HTR-8/SVneo (cell line): ENCODE data around the gene GAS2L1.

Experiments used
- DNase-seq: peaks from one replicate; pipeline ENCODE4 v3.0.0; 2011; ENCODE audit warnings: low spot score, mixed read lengths; ENCODE audit not compliant: insufficient read length
- FAIRE-seq: peaks from 2 replicates; lab custom pipeline; 2011; peaks lifted over from hg19 to GRCh38; lab: Jason Lieb, UNC

Gene GAS2L1

DNA sequence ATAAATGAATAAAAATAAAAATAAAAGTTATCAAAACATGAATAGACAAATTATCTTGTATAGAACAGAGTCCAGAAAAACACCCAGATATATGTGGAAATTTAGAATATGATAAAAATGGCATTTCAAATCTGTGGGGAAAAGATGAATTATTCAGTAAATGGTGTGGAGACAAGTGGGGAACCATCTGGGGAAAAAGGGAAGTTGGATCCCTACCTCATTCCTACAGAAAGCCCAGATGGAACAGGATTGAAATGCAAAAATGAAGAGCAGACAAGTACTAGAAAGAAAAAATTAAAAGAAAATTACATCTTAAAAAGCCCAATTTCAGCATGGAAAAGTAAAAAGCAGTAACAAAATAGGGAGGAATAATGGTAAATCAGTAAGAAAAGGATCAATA, 17.2 kb downstream of the GAS2L1 start:
- FAIRE-seq (no peak), DNase-seq (no peak)

DNA sequence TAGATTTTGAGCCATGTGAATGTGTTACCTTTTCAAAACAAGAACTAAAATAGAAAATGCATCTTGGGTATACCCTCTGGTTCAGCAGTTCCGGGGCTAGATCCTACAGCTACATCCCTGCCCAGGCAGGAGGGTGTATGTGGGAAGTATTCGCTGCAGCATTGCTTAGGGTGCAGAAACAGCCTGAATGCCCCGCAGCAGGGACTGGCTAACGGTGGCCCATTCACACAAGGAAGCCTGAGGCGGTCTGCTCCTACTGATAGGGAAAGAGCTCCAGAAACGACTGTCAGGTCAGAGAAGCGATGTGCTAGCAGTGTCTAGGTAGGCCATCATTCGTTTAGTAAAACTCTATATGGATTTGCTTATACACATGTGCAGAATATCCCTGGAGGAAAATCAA, 18.9 kb downstream of the GAS2L1 start:
- DNase-seq (no peak), FAIRE-seq (no peak)

DNA sequence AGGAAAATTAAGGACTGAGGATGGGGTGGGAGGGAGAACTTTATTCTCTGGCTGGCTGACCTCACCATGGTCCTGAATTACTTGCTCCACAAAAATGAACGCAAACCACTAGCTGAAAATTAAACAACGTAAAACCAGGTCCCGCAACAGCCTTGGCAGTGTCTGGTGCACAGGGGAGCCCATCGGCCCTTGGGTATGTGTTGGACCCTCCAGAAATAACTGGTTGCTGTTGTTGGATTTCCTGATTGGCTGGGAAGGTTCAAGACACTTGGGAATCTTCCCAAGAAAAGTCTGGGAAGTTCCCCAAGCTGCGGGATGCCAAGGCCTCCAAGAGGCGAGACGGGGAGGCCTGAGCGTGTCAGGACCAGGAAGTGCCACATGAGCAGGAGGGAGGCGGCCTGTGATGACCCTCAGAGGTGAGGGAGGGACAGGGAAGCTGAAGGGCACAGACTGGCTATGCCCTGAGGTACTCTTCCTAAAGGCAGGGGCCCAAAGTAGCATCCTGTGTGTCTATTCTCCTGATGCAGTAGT, 19.4 kb downstream of the GAS2L1 start:
- no peak for FAIRE-seq
- DNase-seq, result no peak

DNA sequence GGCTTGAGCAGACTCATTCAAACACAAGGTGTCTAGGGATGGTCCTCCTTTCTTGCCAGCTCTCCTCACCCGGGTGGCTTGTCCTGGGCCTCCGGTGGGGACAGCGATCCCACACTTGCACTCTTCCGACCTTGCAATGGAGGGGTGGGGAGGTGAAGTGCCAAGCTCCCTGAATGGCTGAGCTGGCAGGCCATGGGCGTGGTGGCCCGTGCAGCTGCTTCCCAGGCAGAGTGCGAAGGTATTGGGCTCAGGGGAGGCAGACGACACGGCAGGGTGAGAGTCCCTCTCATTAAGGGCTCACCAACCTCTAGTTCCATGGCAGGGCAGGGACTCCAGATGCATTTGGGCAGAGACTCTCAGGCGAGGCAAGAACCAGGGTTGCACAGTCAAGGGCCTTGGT, 20.0 kb downstream of the GAS2L1 start:
- FAIRE-seq (no peak), DNase-seq (no peak)

DNA sequence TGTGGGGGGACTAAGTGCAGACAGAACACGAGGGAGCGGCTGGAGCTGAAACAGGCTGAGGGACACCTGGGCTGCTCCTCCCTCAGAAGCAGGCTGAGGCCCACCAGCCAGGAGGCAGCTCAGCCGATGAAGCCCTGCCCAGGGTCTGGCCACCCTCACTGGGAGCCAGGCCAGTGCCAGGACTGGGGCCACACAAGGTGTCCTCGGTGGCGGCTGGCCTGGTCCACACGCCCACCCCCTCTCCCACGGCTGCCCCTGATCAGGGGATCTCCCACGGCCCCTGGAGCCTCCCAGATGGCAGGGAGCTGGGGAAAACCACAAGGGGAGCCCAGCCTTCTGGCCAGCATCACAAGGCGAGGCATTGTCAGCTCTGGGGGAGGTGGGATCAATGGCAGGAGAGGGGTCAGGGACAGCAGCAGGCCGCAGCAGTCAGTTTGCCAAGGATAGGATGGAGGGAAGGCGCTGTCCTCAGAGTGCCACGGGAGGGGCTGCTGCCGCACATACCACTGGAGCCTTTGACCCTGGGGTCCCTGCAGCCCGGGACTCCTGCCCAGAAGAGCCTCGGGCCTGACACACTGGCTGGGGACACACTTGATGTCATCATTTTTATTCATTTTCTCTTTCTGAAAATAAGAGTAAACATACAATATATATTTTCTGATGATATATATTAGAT, 20.8 kb downstream of the GAS2L1 start:
- DNase-seq, result no peak
- no peak for FAIRE-seq

DNA sequence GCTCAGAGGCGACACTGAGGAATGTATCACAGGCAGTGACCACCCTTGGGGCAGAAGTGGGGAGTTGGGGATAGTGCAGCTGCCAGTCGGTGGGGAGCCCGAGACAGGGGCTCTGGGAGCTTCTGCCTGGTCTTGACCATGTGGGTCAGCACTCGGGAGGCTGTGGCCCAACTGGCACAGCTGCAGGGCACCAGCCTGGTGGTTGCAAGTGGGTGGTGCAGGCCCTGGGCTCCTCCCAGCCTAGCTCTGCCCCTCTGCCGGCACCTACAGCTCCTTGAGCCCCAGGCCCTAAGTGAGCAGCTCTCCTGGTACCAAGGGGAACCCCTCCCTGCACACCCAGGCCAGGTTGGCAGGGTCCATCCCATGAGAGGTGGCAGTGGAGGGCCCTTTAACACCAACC, 21.6 kb downstream of the GAS2L1 start:
- FAIRE-seq (no peak), DNase-seq (no peak)

DNA sequence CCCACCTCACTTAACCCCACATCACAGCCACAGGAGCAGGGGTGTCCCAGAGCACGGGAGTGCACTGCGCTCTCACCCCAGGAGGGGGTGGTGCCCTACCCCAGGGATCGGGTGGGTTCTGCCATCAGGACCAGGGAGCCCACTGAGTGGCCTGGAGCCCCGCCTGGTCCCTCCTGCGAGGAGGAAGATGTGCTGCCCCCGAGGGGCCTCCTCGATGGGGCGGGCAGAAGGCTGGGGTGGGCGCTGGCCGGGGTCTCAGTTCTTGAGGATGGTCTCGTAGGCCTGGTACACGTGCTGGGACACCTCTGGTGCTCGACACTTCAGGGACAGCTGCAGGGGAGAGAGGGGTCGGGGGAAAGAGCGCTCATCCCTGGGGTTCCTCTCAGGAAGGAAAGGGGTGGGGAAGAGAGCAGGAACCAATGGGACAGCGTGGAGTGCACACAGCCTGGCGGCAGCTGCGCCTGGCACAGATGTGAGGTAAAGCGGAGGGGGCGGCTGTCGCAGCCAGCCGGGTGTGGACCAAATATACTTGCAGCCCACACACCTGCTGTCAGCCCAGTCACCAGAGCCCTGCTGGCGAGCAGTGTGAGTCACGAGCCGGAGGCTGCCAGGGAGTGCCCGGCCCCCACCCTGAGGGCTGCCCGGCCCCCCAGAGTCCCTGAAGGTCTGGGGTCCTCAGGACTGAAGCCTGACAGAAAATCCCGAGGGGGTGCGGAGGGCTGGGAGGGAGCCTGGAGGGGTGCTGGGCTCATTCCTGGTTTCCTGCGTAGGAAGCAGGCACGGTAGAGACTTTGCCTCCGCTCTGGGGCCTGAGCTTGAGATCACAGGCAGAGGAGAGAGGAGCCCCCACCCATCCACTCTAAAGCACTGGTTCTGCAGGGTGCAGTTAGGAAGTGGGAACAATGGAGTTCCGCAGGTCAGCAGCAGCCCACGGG, 22.4 kb downstream of the GAS2L1 start:
- FAIRE-seq, result no peak
- DNase-seq, result no peak

DNA sequence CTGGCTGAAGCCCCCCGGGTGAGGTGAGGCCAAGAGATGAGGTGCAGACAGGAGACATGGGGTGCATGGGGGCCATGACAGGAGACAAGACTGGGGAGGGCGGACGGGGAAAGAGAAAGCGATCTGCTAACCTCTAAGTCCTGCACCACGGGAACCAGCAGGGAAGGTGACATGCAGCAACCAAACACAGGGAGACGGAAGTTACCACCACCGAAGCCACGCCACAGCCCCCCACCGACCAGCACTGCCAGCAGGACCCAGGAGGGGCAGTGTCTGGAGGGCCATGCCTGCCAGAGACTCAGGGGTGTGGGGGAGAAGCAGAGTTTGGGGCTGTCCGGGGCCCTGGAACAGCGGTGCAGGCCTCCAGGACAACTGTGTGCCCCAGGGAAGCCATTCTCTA, 23.1 kb downstream of the GAS2L1 start:
- no peak for FAIRE-seq

DNA sequence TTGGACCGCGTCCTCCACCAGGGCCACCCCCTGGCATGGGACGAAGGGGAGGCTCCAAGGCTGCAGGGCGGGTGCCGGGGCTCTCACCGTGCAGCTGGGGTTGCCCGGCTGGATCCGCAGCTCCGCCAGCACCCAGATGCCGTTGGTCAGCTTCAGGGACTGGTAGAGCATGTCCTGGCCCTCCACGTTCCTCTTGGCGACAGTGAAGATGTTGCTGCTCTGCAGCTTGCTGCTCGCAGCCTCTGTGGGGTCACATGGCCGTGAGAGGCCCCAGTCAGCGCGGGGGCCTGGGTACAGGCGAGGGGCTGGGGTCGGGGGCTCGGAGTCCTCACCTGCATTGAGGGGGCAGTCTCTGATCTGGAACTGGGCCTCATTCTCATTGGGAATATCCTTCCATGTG, 23.8 kb downstream of the GAS2L1 start:
- DNase-seq (no peak), FAIRE-seq (no peak)

More for the DNA sequence above, 23.1 kb downstream of the GAS2L1 start:
- DNase-seq, result no peak

DNA sequence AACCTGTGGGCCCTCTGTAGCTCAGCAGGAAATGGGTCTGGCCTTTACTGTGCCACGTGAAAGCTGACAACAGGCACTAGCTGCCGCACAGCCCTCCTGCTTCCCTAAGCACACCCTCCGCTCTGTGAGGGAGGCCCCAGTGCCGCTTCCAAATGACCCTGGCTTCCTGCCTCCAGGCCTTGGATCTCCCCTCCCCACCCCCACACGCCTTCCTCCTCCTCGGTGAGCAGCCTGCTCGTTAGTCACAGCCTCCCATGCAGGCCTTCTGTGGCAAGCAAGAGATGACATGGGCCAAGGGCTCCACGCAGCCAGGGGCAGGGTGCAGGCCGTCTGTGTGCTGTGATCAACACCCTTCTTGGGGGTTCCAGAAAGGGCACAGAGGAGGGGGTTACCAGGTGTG, 24.3 kb downstream of the GAS2L1 start:
- FAIRE-seq, result no peak
- DNase-seq, result no peak

DNA sequence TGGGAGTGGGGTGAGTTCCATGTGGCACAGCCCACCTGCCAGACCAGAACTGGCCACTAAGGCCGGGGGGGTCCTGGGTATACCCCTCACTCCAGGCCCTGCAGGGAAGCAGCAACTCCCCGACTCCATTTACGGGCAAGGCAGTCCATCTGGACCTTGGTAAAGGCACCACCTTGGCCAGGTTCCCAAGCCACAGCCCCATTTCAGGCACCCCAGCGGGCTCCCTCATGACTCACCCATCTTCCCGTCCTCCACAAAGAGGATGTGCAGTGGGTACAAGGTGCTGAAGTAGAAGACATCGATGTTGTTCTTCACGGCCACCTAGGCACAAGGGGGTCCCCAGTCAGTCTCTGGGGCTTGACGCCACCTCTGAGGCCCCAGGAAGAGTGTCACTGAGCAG, 24.8 kb downstream of the GAS2L1 start:
- no peak for DNase-seq
- no peak for FAIRE-seq

DNA sequence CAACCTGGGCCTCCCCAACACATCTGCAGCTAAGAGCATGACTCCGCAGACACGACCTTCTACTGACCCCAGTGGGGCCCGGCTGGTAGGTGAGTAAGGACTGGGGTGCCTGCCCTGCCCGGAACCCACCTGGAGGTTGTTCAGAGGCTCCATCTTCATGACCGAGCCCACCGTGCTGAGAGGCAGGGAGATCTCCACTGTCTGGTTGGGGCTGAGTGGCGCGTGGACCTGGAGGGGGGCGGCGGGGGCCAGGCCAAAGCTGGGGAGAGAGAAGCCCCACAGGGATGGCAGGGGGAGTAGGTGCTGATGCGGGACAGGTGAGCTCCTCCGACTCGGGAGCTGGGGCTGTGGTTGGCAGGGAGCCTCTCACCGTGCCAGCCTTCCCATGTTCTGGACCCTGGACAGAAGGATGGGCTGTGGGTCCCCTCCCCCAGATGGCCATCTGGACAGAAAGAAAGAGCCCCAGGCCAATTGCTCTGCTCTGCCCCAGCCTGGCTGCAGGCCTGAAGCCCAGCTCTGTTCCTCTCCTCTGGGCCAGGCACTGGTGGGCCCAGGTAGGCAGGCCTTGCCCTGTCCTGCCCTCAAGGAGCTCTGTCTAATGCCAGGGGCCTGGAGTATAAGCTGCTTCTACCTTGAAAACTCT, 25.3 kb downstream of the GAS2L1 start:
- FAIRE-seq (no peak), DNase-seq (no peak)

DNA sequence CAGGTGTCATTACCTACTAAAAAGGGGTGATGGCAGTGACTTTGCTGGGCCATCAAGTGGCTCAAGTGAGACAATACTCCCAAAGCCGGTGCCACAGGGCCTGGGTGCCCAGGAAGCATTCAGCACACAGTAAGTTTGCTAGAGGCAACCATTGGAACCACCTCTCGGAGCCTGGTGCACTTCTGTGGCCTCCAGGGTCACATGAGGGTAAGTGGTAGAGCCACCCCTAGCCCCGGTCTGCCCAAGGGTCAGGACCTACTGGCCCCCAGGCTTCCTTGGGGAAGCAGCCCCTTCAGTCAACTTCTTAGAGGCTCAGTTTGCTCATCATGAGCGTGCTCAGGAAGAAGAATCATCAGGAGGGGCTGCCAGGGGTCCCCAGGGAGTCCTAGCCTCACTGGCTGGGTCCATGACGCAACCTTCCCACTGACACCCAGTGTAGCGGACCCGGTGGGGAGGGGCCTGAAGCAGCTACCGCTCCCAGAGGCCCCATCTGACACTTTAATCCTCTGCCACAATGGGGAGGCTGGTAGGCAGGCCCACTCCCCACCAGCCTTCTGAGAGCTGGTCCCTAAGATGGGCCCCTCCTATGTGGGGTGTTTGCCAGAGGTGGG, 26.5 kb downstream of the GAS2L1 start:
- FAIRE-seq (no peak), DNase-seq (no peak)

DNA sequence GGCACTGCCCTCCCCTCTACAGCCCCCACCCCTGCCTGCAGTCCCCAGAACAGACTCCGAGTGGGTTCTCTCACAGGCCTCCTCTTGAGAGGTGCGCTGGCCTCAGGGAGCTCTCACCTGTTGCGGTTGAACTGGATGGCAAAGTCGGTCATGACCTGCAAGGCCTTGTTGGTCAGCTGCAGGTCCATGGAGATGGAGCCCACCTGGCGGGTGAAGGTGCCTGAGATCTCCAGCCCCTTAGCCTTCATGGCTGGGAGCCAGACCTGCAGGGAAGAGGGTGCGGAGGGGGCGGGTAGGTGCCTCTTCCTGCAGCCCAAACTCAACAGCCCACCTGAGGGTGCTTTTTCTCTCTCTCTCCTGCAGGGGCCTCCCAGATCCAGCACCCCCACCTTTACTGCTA, 27.7 kb downstream of the GAS2L1 start:
- FAIRE-seq (no peak), DNase-seq (no peak)

DNA sequence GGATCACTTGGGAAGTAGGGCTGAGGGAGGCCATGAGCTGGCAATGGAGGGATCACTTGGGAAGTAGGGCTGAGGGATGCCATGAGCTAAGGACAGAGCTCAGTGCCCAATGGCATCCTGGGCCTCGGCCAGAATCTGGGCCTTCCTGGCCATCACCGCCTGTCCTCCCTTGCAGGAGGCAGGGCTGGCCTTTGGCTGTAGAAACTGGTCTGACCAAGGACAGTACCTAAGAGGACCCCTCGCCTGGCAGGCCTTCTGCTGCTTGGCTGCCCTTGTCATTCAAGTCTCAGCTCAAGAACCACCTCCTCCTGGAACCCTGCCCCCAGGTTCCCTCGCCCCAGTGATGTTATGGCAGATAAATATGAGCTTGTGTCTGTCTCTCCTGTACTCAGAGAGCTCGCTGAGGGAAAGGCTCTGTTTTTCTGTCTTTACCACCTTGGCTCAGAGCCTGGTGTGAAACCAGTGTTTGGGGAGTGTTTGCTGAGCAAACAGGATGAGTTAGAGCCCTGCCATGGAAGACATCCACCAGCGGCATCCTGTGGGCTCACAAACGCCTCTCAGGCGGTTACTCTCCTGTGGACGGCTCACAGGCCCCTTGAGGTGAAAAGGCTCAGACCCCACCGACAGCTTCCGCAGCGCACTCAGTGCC, 28.4 kb downstream of the GAS2L1 start:
- DNase-seq (no peak), FAIRE-seq (no peak)

DNA sequence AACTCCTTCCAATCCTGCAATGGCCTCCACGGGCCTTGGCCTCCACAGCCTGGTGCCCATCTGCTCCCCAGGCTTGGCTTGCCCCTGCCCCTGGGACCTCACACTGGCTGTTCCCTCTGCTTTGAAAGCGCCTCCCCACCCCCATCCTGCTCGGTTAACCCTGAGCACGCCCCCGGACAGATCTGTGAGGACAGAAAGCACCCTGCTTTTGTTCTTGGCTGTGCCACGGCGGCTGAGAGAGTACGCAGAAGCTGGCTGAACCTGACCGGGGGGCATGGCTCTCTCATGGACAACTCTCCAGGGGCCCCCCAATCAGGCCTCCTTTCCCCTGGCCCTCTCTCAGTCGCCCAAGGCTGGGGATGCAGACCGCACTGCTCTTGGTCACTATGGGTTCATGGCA, 29.2 kb downstream of the GAS2L1 start:
- DNase-seq (no peak), FAIRE-seq (no peak)

DNA sequence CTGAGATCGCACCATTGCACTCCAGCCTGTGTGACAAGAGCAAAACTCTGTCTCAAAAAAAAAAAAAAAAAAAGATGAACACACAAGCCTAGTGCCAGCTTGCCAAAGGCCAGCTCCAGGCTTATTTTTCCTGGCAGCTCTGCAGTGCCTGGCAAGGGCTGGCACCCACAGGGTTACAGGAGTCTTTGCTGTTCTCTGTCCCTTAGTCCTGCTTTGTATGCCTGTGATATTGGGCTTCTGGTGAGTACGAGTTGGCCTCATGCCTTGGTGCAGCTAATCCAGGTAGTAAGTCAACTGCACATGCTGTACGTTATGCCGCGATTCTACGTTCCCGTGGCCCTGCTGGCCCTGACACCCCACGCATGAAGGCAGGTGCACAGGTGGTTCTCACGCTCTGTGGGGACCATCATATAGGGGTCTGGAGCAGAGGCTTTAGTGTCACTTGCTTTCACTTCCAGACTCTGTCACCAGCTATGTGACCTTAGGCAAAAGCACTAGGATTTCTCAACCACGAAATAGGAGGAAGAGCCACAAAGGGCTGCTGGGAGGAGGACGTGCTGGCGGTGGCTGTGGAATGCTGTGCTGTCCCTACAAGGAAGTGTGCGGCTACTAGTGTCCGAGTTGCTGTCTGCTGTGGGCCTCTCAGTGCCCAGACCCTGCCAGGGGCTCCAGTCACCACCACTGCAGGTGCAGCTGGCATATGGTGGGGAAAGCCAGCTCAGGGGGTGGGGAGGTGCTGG, 30.5 kb downstream of the GAS2L1 start:
- FAIRE-seq (no peak), DNase-seq (no peak)

DNA sequence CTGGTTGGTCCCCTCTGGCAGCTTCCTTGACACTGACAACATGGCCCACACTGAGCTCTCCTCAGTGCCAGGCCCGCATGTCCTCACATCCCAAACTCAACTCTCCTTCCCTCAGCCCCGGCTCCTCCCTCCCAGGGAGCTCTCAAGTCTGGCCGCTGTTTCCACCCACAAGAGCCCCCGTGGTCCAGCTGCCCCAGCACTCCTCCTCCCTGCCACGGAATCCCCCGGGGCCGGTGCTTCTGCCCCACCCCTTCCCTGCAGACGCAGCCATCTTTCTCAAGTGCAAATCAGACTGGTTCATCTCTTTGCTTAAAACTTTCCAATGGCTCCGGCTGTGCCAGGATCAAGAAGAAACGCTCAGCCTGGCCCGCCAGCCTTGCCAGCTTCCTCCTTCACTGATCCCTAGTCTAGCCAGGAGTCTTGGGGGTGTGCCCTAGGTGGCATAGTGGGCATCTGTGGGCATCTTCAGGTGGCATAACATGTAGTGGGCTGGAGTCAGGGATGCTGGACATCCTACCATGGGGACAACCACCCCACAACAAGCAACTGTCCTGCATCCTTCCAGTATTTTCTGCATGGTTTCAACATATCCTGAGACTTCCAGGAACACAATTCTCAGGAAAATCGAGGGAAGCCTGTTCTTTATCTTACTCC, 31.3 kb downstream of the GAS2L1 start:
- DNase-seq (no peak), FAIRE-seq (no peak)

DNA sequence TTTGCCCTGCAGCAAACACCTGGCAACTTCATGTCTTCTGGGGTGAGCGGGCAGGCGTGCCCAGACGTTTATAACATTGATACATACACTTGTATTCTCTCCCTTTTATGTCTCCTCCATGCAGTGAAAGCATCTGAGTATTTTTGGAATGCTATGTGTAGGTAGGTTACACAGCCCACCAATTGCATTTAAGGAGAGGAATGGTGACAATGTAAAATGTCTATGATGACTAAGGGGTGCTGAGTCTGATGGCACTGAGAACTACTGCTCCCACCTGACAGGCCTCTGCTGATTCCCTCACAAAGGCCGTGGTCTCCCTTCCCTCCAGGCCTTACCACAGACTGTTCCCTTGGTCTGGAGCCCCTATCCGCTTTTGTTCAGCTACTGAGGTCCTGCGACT, 31.9 kb downstream of the GAS2L1 start:
- no peak for FAIRE-seq
- DNase-seq, result no peak
